B cell (primary cell): ENCODE measurements around the gene ROBO2. TPM values are rescaled to one million over a fixed set of nuclear protein-coding genes. Genes with fewer than 3 reads are reported as not detected.

Experiments used
- ATAC-seq: fragments of 200-7000 bp; cut with Tn5 transposase; one replicate; pipeline ENCODE4 v1.10.0; 2021; ENCODE audit warnings: low read depth, mild to moderate bottlenecking, moderate number of reproducible peaks, moderate library complexity
- CTCF ChIA-PET: fragments of 350-600 bp; sonication (Branson Sonifier 250); formaldehyde crosslinking; loops from one replicate; lab custom pipeline; 2021; ENCODE audit warnings: antibody characterized with exemption, inconsistent platforms; lab: Charles Lee
- POLR2A ChIA-PET: fragments of 350-600 bp; sonication (Branson Sonifier 250); formaldehyde crosslinking; loops from one replicate; lab custom pipeline; 2021; ENCODE audit warnings: antibody characterized with exemption; lab: Charles Lee
- DNase-seq: peaks from one replicate; pipeline ENCODE4 v3.0.0; 2013
- H2AFZ ChIP-seq: 2 replicates; pipeline ENCODE4 v1.6.1; 2012; ENCODE audit warnings: mild to moderate bottlenecking, low read depth, low read length; ENCODE audit not compliant: insufficient read depth, poor library complexity, severe bottlenecking
- H3K27ac ChIP-seq, 2 donors: 1 replicate in 1 of 2; 2 replicates in 1 of 2; pipeline ENCODE4 v1.5.1; 2012 to 2013; ENCODE audit warnings: low read length in 2 of 2, mild to moderate bottlenecking in 2 of 2, moderate library complexity in 1 of 2
- H3K27me3 ChIP-seq, 4 experiments: fragments of 200-600 bp in 1 of 4; sonication (generic) in 1 of 4; replicated peaks in 1 of 4; 1 replicate in 2 of 4; 2 replicates in 2 of 4; pipeline versions ENCODE4 v1.6.1 to v1.7.0; 2013 to 2016; ENCODE audit warnings: low read length in 3 of 4, mild to moderate bottlenecking in 2 of 4, mixed read lengths in 1 of 4, moderate library complexity in 1 of 4; ENCODE audit not compliant: insufficient read depth in 4 of 4, control insufficient read depth in 3 of 4; ENCODE audit errors: control extremely low read depth in 1 of 4
- H3K36me3 ChIP-seq, 2 experiments: replicated peaks in 1 of 2; 1 replicate in 1 of 2; 2 replicates in 1 of 2; pipeline versions ENCODE4 v1.6.1 to v1.7.1; 2013; ENCODE audit warnings: low read length in 1 of 2; ENCODE audit not compliant: insufficient read depth in 2 of 2, control insufficient read depth in 1 of 2; ENCODE audit errors: control extremely low read depth in 1 of 2, extremely low read depth in 1 of 2
- H3K4me1 ChIP-seq, 2 donors: fragments of 200-600 bp in 1 of 2; sonication (generic) in 1 of 2; 1 replicate in 1 of 2; 2 replicates in 1 of 2; pipeline versions ENCODE4 v1.5.1 to v1.6.1; 2013 to 2017; ENCODE audit warnings: low read length in 2 of 2; ENCODE audit not compliant: control insufficient read depth in 2 of 2, insufficient read depth in 2 of 2
- H3K4me2 ChIP-seq: replicated peaks from 2 replicates; pipeline ENCODE3; 2012; ENCODE audit warnings: mild to moderate bottlenecking, low read depth, low read length; ENCODE audit not compliant: poor library complexity, severe bottlenecking
- H3K4me3 ChIP-seq, 5 experiments: fragments of 200-600 bp in 1 of 5; sonication (generic) in 1 of 5; 1 replicate in 3 of 5; 2 replicates in 2 of 5; pipeline versions ENCODE4 v1.5.1 to v1.7.0; 2011 to 2016; ENCODE audit warnings: low read length in 4 of 5, mild to moderate bottlenecking in 4 of 5, low read depth in 2 of 5, control low read depth in 1 of 5, moderate library complexity in 1 of 5; ENCODE audit not compliant: insufficient read depth in 1 of 5; ENCODE audit errors: control extremely low read depth in 1 of 5, extremely low read depth in 1 of 5
- H3K79me2 ChIP-seq: fragments of 200-600 bp; sonication (generic); one replicate; pipeline ENCODE4 v1.6.0; 2016; ENCODE audit warnings: low read length; ENCODE audit not compliant: control insufficient read depth, insufficient read depth
- H3K9ac ChIP-seq: fragments of 200-600 bp; sonication (generic); 2 replicates; pipeline ENCODE4 v1.6.1; 2017; ENCODE audit warnings: mild to moderate bottlenecking, low read length, moderate library complexity
- H3K9me3 ChIP-seq, 3 donors: one replicate each; pipeline versions ENCODE4 v1.6.1 to v1.7.1; 2013; ENCODE audit warnings: low read length in 2 of 3; ENCODE audit not compliant: control insufficient read depth in 2 of 3, insufficient read depth in 1 of 3; ENCODE audit errors: control extremely low read depth in 1 of 3
- H4K20me1 ChIP-seq: 2 replicates; pipeline ENCODE4 v1.6.0; 2012; ENCODE audit warnings: mild to moderate bottlenecking, low read length; ENCODE audit not compliant: insufficient read depth, control insufficient read depth, poor library complexity, severe bottlenecking
- H3K27ac Mint-ChIP-seq: one replicate; pipeline ENCODE4 v1.8.0; 2021; ENCODE audit warnings: mixed read lengths
- H3K27me3 Mint-ChIP-seq: one replicate; pipeline ENCODE4 v1.8.0; 2021; ENCODE audit warnings: mixed read lengths
- H3K4me1 Mint-ChIP-seq: one replicate; pipeline ENCODE4 v1.8.0; 2021; ENCODE audit warnings: mixed read lengths
- H3K4me3 Mint-ChIP-seq: one replicate; pipeline ENCODE4 v1.8.0; 2021; ENCODE audit warnings: mixed read lengths
- H3K9me3 Mint-ChIP-seq: one replicate; pipeline ENCODE4 v1.8.0; 2022; ENCODE audit warnings: mixed read lengths; ENCODE audit not compliant: insufficient read depth
- CTCF ChIP-seq: fragments of 200-600 bp; IDR thresholded peaks from one replicate; pipeline ENCODE4 v1.8.0; 2022; ENCODE audit warnings: antibody characterized with exemption, mild to moderate bottlenecking
- EZH2 ChIP-seq: IDR thresholded peaks from 2 replicates; pipeline ENCODE4 v1.6.1; 2012; ENCODE audit warnings: borderline replicate concordance, low read depth, mild to moderate bottlenecking, moderate library complexity, low read length; ENCODE audit not compliant: insufficient read depth, poor library complexity, severe bottlenecking
- WGBS: methylation state at CpG from one replicate; pipeline ENCODE4 v1.1.5; 2013; ENCODE audit warnings: missing lambda C conversion rate; ENCODE audit not compliant: insufficient coverage; 5-methylcytosine and 5-hydroxymethylcytosine counted together
- intact Hi-C: fragments of 100-400 bp; cut with micrococcal nuclease; formaldehyde crosslinking; loops from one replicate; pipeline ENCODE4 v1.10.0; 2022
- polyA plus RNA-seq: library from polyadenylated mRNA; depleted of rRNA; stranded (reverse); fragments of >200 nt; gene quantifications from 2 replicates; pipeline ENCODE4 v1.2.3, GENCODE V29; 2012
- total RNA-seq, 2 donors: library from RNA; stranded (reverse); fragments of 120-200 nt in 1 of 2; gene quantifications; 1 replicate in 1 of 2; 2 replicates in 1 of 2; pipeline versions ENCODE4 v1.2.3 to v1.2.4, GENCODE V29; 2013 to 2022

ROBO2 gene
- total and polyA plus RNA-seq, 2 donors (not counting 1 experiment from before 2014, with no cell fraction given) = not detected

DNA sequence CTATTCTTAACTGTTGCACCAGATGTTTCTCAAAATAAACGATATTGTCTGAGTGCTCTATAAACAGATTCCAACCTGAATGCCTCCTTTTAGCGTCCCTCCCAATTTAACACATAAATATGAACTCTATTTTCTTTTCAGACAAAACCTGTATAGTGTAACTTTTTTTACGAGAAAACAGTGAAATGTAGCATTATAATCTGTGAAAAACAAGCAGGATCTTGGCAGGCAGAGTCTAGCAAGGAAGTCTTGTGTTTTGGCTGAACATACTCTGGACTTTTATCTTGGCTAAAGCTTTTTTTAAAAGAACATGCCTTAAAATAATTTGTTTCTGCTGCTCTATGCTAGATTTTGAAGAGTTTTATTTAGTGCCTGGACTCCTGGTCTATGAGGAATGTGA, 150.5 kb downstream of the ROBO2 start:
- Histone ChIP-seq H2AFZ (no peak overlapping the region), H3K27me3 (no peaks in the 10 kb centered on the region), H3K27ac (no peak overlapping the region), H3K79me2 (no peaks in the 10 kb centered on the region), H3K9me3 (peaks cover 0 to 1% (median 0%) of the 10 kb centered on the region in 3 donors), H3K4me2 (no peak overlapping the region), H3K9ac (no peak overlapping the region), H4K20me1 (no peaks in the 10 kb centered on the region), H3K4me3 (no peak overlapping the region), H3K4me1 (no peaks in the 10 kb centered on the region), H3K36me3 (no peaks in the 10 kb centered on the region)
- Mint-ChIP-seq H3K27ac (no peak overlapping the region), H3K27me3 (no peaks in the 10 kb centered on the region), H3K4me1 (no peaks in the 10 kb centered on the region), H3K9me3 (no peaks in the 10 kb centered on the region), H3K4me3 (no peak overlapping the region)
- ChIA-PET CTCF (no interaction called here), POLR2A (no interaction called here)
- 60% methylated on average over 1 of the region's 3 CpGs for WGBS
- intact Hi-C loops = no loop called here
- ATAC-seq = no peak
- TF ChIP-seq EZH2 = no peak
- TF ChIP-seq CTCF = no peak
- no peak for DNase-seq

GRCh38 chr3:77191014-77191413, 151.1 kb downstream of the ROBO2 start:
- Histone ChIP-seq H3K9me3 (peaks cover 0 to 1% (median 0%) of the 10 kb centered on the region in 3 donors), H3K27ac (no peak overlapping the region), H3K4me3 (no peak overlapping the region), H3K9ac (no peak overlapping the region), H2AFZ (no peak overlapping the region), H3K4me1 (no peaks in the 10 kb centered on the region), H4K20me1 (no peaks in the 10 kb centered on the region), H3K79me2 (no peaks in the 10 kb centered on the region), H3K4me2 (no peak overlapping the region), H3K27me3 (no peaks in the 10 kb centered on the region), H3K36me3 (no peaks in the 10 kb centered on the region)
- no peak for TF ChIP-seq EZH2
- Mint-ChIP-seq H3K27ac (no peak overlapping the region), H3K4me3 (no peak overlapping the region), H3K9me3 (no peaks in the 10 kb centered on the region), H3K27me3 (no peaks in the 10 kb centered on the region), H3K4me1 (no peaks in the 10 kb centered on the region)
- WGBS = no CpG with 5 or more reads among the region's 4 CpGs
- ChIA-PET POLR2A (no interaction called here), CTCF (no interaction called here)
- ATAC-seq = no peak
- no peak for DNase-seq
- intact Hi-C loops = no loop called here
